Limb (tissue), 2 donors: ENCODE measurements around the gene SLC2A2.

Source experiments
- DNase-seq, 2 donors: peaks; one replicate each; pipeline ENCODE4 v3.0.0-alpha.2; 2016; ENCODE audit errors: extremely low spot score in 2 of 2

Gene SLC2A2

GRCh38 chr3:171026597-171027293 is at the start of gene SLC2A2:
SLC2A2 (minus strand) TSS chr3:171026720; CDS start chr3:171026670, 50 bp downstream.
- no peak for DNase-seq

- DNase-seq: no peak
Observed at GRCh38 chr3:171072432-171072831, 45.9 kb upstream of the SLC2A2 start.

GRCh38 chr3:171068658-171069057 is 42.1 kb upstream of the SLC2A2 start:
- no peak for DNase-seq

GRCh38 chr3:171066206-171066605 is 39.7 kb upstream of the SLC2A2 start:
- DNase-seq: no peak

- no peak for DNase-seq
Observed at GRCh38 chr3:171065732-171066131, 39.2 kb upstream of the SLC2A2 start.

- no peak for DNase-seq
Observed at GRCh38 chr3:171064461-171064860, 37.9 kb upstream of the SLC2A2 start.

GRCh38 chr3:171061749-171062148 is 35.2 kb upstream of the SLC2A2 start:
- no peak for DNase-seq

GRCh38 chr3:171059978-171060377 is 33.5 kb upstream of the SLC2A2 start:
- no peak for DNase-seq

- no peak for DNase-seq
Observed at GRCh38 chr3:171058873-171059603, 32.5 kb upstream of the SLC2A2 start.

- DNase-seq: no peak
Observed at GRCh38 chr3:171058058-171058457, 31.5 kb upstream of the SLC2A2 start.

GRCh38 chr3:171057072-171057471 is 30.6 kb upstream of the SLC2A2 start:
- no peak for DNase-seq

- no peak for DNase-seq
Observed at GRCh38 chr3:171056528-171056927, 30.0 kb upstream of the SLC2A2 start.

GRCh38 chr3:171055336-171056178 is 29.0 kb upstream of the SLC2A2 start:
- no peak for DNase-seq

- DNase-seq: no peak
Observed at GRCh38 chr3:171054921-171055320, 28.4 kb upstream of the SLC2A2 start.

- no peak for DNase-seq
Observed at GRCh38 chr3:171054231-171054630, 27.7 kb upstream of the SLC2A2 start.

- peak; percentile 35 to 64 for DNase-seq
Observed at GRCh38 chr3:171049861-171050444, 23.4 kb upstream of the SLC2A2 start.

GRCh38 chr3:171046760-171047159 is 20.2 kb upstream of the SLC2A2 start:
- DNase-seq: no peak

- DNase-seq: no peak
Observed at GRCh38 chr3:171044835-171045793, 18.6 kb upstream of the SLC2A2 start.

GRCh38 chr3:171044384-171044783 is 17.9 kb upstream of the SLC2A2 start:
- DNase-seq: no peak

GRCh38 chr3:171039674-171040073 is 13.2 kb upstream of the SLC2A2 start:
- DNase-seq: no peak

GRCh38 chr3:171038342-171038741 is 11.8 kb upstream of the SLC2A2 start:
- no peak for DNase-seq
